ENCODE results near the gene SLC16A5. TPM values are rescaled to one million over a fixed set of nuclear protein-coding genes. Genes with fewer than 3 reads are reported as not detected.

Gene SLC16A5
- total and polyA plus RNA-seq, 2 donors (not counting 1 experiment from before 2014, with no cell fraction given): 9.3 to 14.5 TPM

DNA sequence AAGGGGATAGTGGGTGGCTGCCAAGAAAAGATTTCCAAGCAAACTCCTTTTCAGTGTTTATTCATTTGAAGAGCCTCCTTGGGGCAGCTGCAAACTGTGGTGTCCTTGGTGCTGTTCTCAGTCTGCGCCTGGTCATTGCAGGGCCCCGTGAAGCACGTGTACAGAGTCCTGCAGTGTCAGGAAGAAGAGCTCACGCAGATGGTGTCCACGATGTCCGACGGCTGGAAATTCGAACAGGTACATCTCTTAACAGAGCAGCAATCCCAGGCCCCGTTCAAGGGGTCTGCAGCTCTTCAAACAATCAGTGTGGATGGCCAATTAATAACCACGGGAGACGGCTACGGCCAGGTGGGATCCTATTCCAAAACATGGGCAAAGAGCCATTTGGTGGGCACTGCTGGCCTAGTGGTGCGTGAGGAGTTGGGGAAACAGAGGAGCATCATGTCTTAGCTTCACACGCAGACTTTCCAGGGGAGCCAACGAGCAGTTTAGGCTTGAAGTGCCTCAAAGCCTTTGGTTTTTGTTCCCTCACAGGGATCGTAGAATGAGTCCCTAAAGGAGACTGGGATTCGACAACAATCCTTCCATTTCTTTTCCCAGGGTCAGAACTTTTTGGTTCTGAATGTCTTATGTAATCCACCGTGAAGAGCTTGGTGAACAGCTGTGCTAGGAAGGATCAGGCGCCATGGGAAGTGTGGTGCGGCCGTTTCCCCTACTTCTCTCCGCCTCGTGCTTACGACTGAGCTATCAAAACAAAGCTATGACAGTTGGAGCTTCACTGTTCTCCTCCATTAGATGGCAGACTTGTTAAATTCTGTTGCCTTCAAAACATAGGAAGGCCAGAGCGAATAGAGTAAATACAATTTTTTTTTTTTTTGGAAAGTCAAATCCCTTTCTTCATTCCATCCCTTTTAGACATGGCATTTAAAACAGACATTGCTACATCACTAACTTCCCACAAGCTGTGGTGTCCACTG lies 28.1 kb upstream of the SLC16A5 start:
- H3K4me2 ChIP-seq (replicated peaks; ENCODE audit: low read depth, low read length, poor library complexity, severe bottlenecking): no peak overlapping the region
- POLR2A ChIA-PET: interaction anchor here (0.5 to 0.8 kb wide), 3 partner anchors 13 to 824 kb away, joined by 3 to 5 read pairs (median 4); no protein-coding TSS in a partner anchor
- no peaks in the 10 kb centered on the region for H3K27me3 ChIP-seq (replicated peaks in 1 of 4; ENCODE audit: control extremely low read depth in 1 of 4, control insufficient read depth in 3 of 4, insufficient read depth in 4 of 4, low read length in 3 of 4)
- no peak overlapping the region for H3K9ac ChIP-seq (ENCODE audit: low read length)
- no peak for DNase-seq
- no peaks in the 10 kb centered on the region for H4K20me1 ChIP-seq (ENCODE audit: control insufficient read depth, insufficient read depth, low read length, poor library complexity, severe bottlenecking)
- no peaks in the 10 kb centered on the region for H3K4me1 Mint-ChIP-seq
- 83% methylated on average over 17 of the region's 25 CpGs for WGBS (ENCODE audit: insufficient coverage)
- H3K36me3 ChIP-seq (replicated peaks in 1 of 2; ENCODE audit: control extremely low read depth in 1 of 2, control insufficient read depth in 1 of 2, extremely low read depth in 1 of 2, insufficient read depth in 2 of 2, low read length in 1 of 2): peaks cover 0 to 48% of the 10 kb centered on the region in 2 experiments
- no peaks in the 10 kb centered on the region for H3K4me1 ChIP-seq (ENCODE audit: control insufficient read depth in 2 of 2, insufficient read depth in 2 of 2, low read length in 2 of 2)
- ATAC-seq (ENCODE audit: low read depth): no peak
- CTCF ChIA-PET: interaction anchor here (0.6 to 2.2 kb wide), 11 partner anchors 10 to 353 kb away, joined by 3 to 10 read pairs (median 4); partner anchors contain the start of gene ARMC7
- no peak overlapping the region for H2AFZ ChIP-seq (ENCODE audit: insufficient read depth, low read depth, low read length, poor library complexity, severe bottlenecking)
- H3K27ac ChIP-seq (ENCODE audit: low read length in 2 of 2): no peak overlapping the region
- no peak overlapping the region for H3K4me3 ChIP-seq (ENCODE audit: control extremely low read depth in 1 of 5, extremely low read depth in 1 of 5, insufficient read depth in 1 of 5, low read depth in 2 of 5, low read length in 4 of 5)
- H3K27me3 Mint-ChIP-seq: no peaks in the 10 kb centered on the region
- no peaks in the 10 kb centered on the region for H3K9me3 ChIP-seq (ENCODE audit: control extremely low read depth in 1 of 3, control insufficient read depth in 2 of 3, insufficient read depth in 1 of 3, low read length in 2 of 3)
- no peak overlapping the region for H3K27ac Mint-ChIP-seq
- TF ChIP-seq, protein P1, sequence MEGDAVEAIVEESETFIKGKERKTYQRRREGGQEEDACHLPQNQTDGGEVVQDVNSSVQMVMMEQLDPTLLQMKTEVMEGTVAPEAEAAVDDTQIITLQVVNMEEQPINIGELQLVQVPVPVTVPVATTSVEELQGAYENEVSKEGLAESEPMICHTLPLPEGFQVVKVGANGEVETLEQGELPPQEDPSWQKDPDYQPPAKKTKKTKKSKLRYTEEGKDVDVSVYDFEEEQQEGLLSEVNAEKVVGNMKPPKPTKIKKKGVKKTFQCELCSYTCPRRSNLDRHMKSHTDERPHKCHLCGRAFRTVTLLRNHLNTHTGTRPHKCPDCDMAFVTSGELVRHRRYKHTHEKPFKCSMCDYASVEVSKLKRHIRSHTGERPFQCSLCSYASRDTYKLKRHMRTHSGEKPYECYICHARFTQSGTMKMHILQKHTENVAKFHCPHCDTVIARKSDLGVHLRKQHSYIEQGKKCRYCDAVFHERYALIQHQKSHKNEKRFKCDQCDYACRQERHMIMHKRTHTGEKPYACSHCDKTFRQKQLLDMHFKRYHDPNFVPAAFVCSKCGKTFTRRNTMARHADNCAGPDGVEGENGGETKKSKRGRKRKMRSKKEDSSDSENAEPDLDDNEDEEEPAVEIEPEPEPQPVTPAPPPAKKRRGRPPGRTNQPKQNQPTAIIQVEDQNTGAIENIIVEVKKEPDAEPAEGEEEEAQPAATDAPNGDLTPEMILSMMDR (IDR thresholded peaks at IDR 0.05): no peak
- no peak for TF ChIP-seq EZH2 (IDR thresholded peaks at IDR 0.05; ENCODE audit: borderline replicate concordance, insufficient read depth, low read depth, low read length, poor library complexity, severe bottlenecking)
- peaks cover 6% of the 10 kb centered on the region for H3K79me2 ChIP-seq (ENCODE audit: control insufficient read depth, insufficient read depth, low read length)
- no peak overlapping the region for H3K4me3 Mint-ChIP-seq
- intact Hi-C loops (cut with micrococcal nuclease): no loop called here
- H3K9me3 Mint-ChIP-seq (ENCODE audit: insufficient read depth): no peaks in the 10 kb centered on the region
